Neural crest cell (in vitro differentiated cells): ENCODE results near the gene ST7. TPM values are rescaled to one million over a fixed set of nuclear protein-coding genes. Genes with fewer than 3 reads are reported as not detected.

ENCODE experiments used
- DNase-seq: peaks from one replicate; pipeline ENCODE4 v3.0.0; 2021; ENCODE audit warnings: low read depth, mixed read lengths, low spot score
- H3K27ac Mint-ChIP-seq: one replicate; pipeline ENCODE4 v1.8.0; 2021; ENCODE audit warnings: mild to moderate bottlenecking, mixed read lengths; ENCODE audit not compliant: unreplicated experiment
- H3K27me3 Mint-ChIP-seq: 2 replicates; pipeline ENCODE4 v1.8.0; 2021; ENCODE audit warnings: low read depth, mild to moderate bottlenecking, mixed read lengths
- H3K36me3 Mint-ChIP-seq: 2 replicates; pipeline ENCODE4 v1.8.0; 2021; ENCODE audit warnings: low read depth, mild to moderate bottlenecking, mixed read lengths
- H3K4me1 Mint-ChIP-seq: 2 replicates; pipeline ENCODE4 v1.8.0; 2021; ENCODE audit warnings: mixed read lengths
- H3K4me3 Mint-ChIP-seq: one replicate; pipeline ENCODE4 v1.8.0; 2021; ENCODE audit warnings: mild to moderate bottlenecking, mixed read lengths
- H3K9me3 Mint-ChIP-seq: 2 replicates; pipeline ENCODE4 v1.8.0; 2021; ENCODE audit warnings: mixed read lengths
- total RNA-seq: library from RNA; stranded (reverse); gene quantifications from 2 replicates; pipeline ENCODE4 v1.2.1, GENCODE V29; 2021
- TF ChIP-seq, protein P1 (sequence below): fragments of 200-600 bp; sonication (generic); conservative IDR thresholded peaks from 2 replicates; pipeline ENCODE4 v1.5.0; 2021; ENCODE audit warnings: antibody characterized with exemption, mild to moderate bottlenecking

The ST7 gene
- total RNA-seq, 1 donor from 2014 or later: 22.4 TPM

DNA sequence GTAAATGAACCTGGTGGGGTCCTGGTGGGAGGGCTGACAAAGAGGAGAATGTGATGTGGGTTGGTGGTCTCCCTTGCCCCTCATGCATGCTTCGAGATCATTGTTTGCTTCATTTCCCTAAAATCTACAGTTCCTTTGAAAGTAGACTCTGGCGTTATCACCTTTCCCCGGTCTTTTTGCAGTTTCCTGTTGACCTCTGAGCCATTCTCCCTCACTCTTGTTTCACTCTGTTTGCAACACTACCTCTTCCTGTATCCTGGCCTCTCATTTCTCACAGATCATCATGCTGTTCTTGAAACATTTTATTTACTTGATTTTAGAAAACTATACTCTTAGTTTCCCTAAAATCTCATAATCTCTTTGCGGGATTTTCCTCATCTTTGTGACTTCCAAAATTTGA lies 189.8 kb downstream of the ST7 start:
- Mint-ChIP-seq H3K4me3 (no peak overlapping the region), H3K4me1 (no peaks in the 10 kb centered on the region), H3K9me3 (no peaks in the 10 kb centered on the region), H3K27ac (no peak overlapping the region), H3K36me3 (peaks cover 10% of the 10 kb centered on the region), H3K27me3 (no peaks in the 10 kb centered on the region)
- TF ChIP-seq, protein P1, sequence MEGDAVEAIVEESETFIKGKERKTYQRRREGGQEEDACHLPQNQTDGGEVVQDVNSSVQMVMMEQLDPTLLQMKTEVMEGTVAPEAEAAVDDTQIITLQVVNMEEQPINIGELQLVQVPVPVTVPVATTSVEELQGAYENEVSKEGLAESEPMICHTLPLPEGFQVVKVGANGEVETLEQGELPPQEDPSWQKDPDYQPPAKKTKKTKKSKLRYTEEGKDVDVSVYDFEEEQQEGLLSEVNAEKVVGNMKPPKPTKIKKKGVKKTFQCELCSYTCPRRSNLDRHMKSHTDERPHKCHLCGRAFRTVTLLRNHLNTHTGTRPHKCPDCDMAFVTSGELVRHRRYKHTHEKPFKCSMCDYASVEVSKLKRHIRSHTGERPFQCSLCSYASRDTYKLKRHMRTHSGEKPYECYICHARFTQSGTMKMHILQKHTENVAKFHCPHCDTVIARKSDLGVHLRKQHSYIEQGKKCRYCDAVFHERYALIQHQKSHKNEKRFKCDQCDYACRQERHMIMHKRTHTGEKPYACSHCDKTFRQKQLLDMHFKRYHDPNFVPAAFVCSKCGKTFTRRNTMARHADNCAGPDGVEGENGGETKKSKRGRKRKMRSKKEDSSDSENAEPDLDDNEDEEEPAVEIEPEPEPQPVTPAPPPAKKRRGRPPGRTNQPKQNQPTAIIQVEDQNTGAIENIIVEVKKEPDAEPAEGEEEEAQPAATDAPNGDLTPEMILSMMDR: no peak
- no peak for DNase-seq

DNA sequence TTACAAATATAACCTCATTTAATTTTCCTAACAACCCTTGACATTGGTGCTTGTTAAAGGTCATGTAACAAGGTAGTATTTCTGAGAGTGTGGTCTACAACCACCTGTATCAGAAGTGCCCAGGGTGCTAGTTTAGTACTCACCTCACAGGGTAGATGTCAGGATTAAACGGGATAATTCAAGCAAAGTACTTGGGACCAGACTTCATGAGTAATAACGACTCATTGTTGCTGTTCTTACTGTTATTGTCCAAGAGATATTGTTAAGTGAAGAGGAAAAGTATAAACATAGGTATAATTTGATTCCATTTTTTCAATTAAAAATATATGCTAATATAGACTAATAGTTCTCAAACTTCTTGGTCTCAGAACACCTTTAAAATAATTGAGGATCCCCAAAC lies 190.3 kb downstream of the ST7 start:
- Mint-ChIP-seq H3K4me3 (no peak overlapping the region), H3K36me3 (peaks cover 8% of the 10 kb centered on the region), H3K27me3 (no peaks in the 10 kb centered on the region), H3K27ac (no peak overlapping the region), H3K9me3 (no peaks in the 10 kb centered on the region), H3K4me1 (no peaks in the 10 kb centered on the region)
- DNase-seq: no peak
- TF ChIP-seq, protein P1: no peak

DNA sequence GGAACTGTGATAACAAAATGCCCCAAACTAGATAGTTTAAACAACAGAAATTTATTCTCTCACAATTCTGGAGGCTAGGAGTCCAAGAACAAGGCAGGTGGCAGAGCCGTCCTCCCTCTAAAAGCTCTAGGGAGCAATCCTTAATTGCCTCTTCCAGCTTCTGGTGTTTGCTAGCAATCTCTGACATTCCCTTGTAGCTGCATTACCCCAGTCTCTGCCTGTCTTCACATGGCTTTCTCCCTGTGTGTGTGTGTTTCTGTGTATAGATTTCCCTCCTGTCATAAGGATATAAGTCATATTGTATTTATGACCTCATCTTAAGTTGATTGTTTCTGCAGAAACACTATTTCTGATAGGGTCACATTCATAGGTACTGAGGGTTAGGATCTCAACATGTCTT lies 192.0 kb downstream of the ST7 start:
- no peaks in the 10 kb centered on the region for H3K4me1 Mint-ChIP-seq

DNA sequence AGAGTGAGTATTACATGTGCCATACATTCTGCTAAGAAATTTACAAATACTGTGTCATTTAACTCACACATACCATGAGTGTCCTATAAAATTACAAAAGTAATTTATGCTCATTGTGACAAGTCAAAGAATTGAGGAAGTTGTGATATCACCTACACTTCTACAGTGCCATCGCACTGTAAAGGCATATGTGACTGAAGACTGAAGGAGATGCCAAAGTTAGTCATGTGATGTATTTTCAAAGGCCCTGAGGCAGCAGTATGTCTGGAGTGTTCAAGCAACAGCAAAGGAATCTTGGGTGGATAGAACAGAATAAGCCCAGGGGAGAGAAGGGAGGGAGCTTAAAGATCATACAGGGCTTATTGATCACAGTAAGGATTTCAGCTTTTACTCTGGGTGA lies 192.8 kb downstream of the ST7 start:
- Mint-ChIP-seq H3K27me3 (no peaks in the 10 kb centered on the region), H3K4me3 (no peak overlapping the region), H3K4me1 (no peaks in the 10 kb centered on the region), H3K9me3 (no peaks in the 10 kb centered on the region), H3K36me3 (peaks cover 9% of the 10 kb centered on the region), H3K27ac (no peak overlapping the region)
- no peak for DNase-seq
- TF ChIP-seq, protein P1: no peak

More for the DNA sequence above, 192.0 kb downstream of the ST7 start:
- H3K4me3 Mint-ChIP-seq: no peak overlapping the region
- DNase-seq: no peak
- H3K27me3 Mint-ChIP-seq: no peaks in the 10 kb centered on the region
- TF ChIP-seq, protein P1: no peak
- H3K36me3 Mint-ChIP-seq: peaks cover 8% of the 10 kb centered on the region
- no peaks in the 10 kb centered on the region for H3K9me3 Mint-ChIP-seq
- no peak overlapping the region for H3K27ac Mint-ChIP-seq

DNA sequence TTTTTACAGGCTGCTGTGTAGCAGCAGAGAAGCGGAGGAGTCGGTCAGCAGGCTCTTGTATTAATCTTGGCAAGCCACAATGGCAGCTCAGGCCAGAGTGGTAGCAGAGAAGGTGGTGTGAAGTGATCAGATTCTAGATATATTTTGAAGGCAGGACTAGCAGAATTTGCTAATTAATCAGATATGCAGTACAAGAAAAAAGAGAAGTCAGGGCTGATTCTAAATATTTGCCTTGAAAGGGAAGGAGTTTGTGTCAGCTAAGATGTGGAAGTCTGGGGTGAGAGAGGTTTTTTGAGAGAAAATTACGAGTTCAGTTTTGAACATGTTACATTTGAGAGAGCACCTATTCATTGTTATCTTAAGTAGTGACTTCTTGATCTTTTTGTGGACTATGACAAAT lies 193.2 kb downstream of the ST7 start:
- peaks cover 9% of the 10 kb centered on the region for H3K36me3 Mint-ChIP-seq
- TF ChIP-seq, protein P1: no peak
- H3K27ac Mint-ChIP-seq: no peak overlapping the region
- no peaks in the 10 kb centered on the region for H3K9me3 Mint-ChIP-seq
- no peaks in the 10 kb centered on the region for H3K4me1 Mint-ChIP-seq
- no peaks in the 10 kb centered on the region for H3K27me3 Mint-ChIP-seq
- no peak for DNase-seq
- H3K4me3 Mint-ChIP-seq: no peak overlapping the region

DNA sequence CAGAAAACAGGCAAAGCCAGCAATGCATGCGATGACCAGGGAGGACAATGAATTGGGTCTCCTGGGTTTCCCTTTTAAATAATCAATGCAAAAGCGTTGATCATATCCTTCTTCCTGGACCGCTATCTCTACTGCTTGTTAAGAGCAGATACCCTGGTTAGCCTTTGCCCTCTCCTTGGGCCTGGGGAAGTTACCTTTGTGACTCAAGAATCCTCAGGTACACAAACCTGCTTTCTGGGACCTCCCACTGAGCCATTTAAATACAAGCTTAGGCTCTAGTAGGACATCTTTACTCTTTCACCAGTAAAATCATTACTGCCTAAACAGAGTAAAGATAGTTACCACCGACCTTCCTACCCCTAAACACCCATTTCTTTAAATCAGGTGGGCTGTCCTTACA lies 195.7 kb downstream of the ST7 start:
- Mint-ChIP-seq H3K36me3 (peaks cover 3% of the 10 kb centered on the region), H3K4me1 (no peaks in the 10 kb centered on the region), H3K4me3 (no peak overlapping the region), H3K27ac (no peak overlapping the region), H3K9me3 (no peaks in the 10 kb centered on the region), H3K27me3 (no peaks in the 10 kb centered on the region)
- no peak for DNase-seq
- TF ChIP-seq, protein P1: no peak
